GM19193 (cell line): Measurements from ENCODE around the gene ITSN1.

Experiments
- POLR2A ChIP-seq: IDR thresholded peaks from 4 replicates; pipeline ENCODE4 v1.6.1; 2011; ENCODE audit not compliant: insufficient read depth, insufficient read length; ENCODE audit errors: extremely low read depth

The ITSN1 gene

GRCh38 chr21:33667636-33668035 lies 25.3 kb downstream of the ITSN1 start:
- no peak for TF ChIP-seq POLR2A

- TF ChIP-seq POLR2A, result no peak
These were observed 25.9 kb downstream of the ITSN1 start for GRCh38 chr21:33668180-33668579.

- TF ChIP-seq POLR2A, result no peak
These were observed 26.3 kb downstream of the ITSN1 start for GRCh38 chr21:33668620-33669019.

GRCh38 chr21:33670076-33670978 lies 28.0 kb downstream of the ITSN1 start:
- no peak for TF ChIP-seq POLR2A

GRCh38 chr21:33673473-33673872 lies 31.2 kb downstream of the ITSN1 start:
- no peak for TF ChIP-seq POLR2A

GRCh38 chr21:33674226-33674625 lies 31.9 kb downstream of the ITSN1 start:
- TF ChIP-seq POLR2A, result no peak

- TF ChIP-seq POLR2A, result no peak
These were observed 35.1 kb downstream of the ITSN1 start for GRCh38 chr21:33677450-33677849.

GRCh38 chr21:33680870-33681269 lies 38.6 kb downstream of the ITSN1 start:
- no peak for TF ChIP-seq POLR2A

- TF ChIP-seq POLR2A, result no peak
These were observed 40.8 kb downstream of the ITSN1 start for GRCh38 chr21:33682992-33683627.

GRCh38 chr21:33684068-33684467 lies 41.8 kb downstream of the ITSN1 start:
- no peak for TF ChIP-seq POLR2A

GRCh38 chr21:33684923-33685560 lies 42.7 kb downstream of the ITSN1 start:
- no peak for TF ChIP-seq POLR2A

GRCh38 chr21:33685613-33686197 lies 43.4 kb downstream of the ITSN1 start:
- TF ChIP-seq POLR2A, result no peak

- no peak for TF ChIP-seq POLR2A
These were observed 44.1 kb downstream of the ITSN1 start for GRCh38 chr21:33686386-33686785.

GRCh38 chr21:33687634-33688033 lies 45.3 kb downstream of the ITSN1 start:
- no peak for TF ChIP-seq POLR2A

- TF ChIP-seq POLR2A, result no peak
These were observed 46.1 kb downstream of the ITSN1 start for GRCh38 chr21:33688353-33688752.
